ENCODE results near the gene PATJ. TPM values are rescaled to one million over a fixed set of nuclear protein-coding genes. Genes with fewer than 3 reads are reported as not detected.
"Not testable (repeated sequence)": the region's sequence is repeated elsewhere in the genome, so short reads cannot be mapped to it uniquely, and the experiment has no call there.

Gene PATJ
- total RNA-seq, 2 experiments from 2014 or later: 14.8 to 16.4 TPM

DNA sequence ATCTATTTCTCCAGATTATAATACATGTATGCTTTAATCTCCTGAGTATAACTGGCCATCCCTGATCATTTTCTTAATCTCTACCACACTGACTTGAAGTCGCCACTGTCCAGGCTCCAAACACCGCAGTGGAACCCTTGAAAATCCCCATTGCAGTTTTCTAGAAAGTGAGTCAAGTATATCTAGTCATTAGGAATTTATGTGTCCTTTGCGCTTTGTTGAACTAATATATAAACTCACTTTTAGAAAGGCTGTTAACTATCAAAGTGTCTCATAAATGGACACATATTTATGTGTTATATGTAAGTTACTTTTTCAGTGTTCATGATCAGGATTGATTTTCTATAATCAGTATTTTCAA is 211.5 kb downstream of the PATJ start:
- Mint-ChIP-seq H3K9me3 (no peaks in the 10 kb centered on the region), H3K27me3 (no peaks in the 10 kb centered on the region), H3K36me3 (ENCODE audit: low read depth) (no peaks in the 10 kb centered on the region), H3K4me1 (no peaks in the 10 kb centered on the region), H3K4me3 (no peak overlapping the region), H3K27ac (no peak overlapping the region)
- CTCF ChIA-PET: no interaction called here
- DNase-seq: no peak
- POLR2A ChIA-PET: no interaction called here

DNA sequence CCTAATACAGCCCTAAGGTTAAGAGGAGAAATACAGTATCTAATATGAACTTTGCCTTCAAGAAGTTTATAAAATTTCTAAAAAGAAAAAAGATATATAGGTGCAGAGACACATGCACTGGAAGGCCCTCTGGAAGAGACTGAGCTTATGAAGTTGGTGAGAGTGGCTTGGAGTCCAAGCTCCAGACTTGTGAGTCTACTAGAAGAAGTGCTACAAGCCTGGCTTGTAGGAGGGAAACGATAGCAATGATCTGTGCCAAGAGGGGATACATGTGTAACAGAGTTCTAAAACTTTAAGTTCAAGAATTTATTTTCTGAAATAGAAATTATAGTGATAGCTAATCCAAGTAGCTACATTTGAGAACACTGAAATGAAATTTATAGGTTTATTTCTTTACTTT is 213.0 kb downstream of the PATJ start:
- Mint-ChIP-seq H3K27ac (no peak overlapping the region), H3K36me3 (ENCODE audit: low read depth) (no peaks in the 10 kb centered on the region), H3K4me1 (no peaks in the 10 kb centered on the region), H3K27me3 (no peaks in the 10 kb centered on the region), H3K9me3 (no peaks in the 10 kb centered on the region), H3K4me3 (no peak overlapping the region)
- ChIA-PET CTCF (no interaction called here), POLR2A (no interaction called here)
- DNase-seq: no peak

DNA sequence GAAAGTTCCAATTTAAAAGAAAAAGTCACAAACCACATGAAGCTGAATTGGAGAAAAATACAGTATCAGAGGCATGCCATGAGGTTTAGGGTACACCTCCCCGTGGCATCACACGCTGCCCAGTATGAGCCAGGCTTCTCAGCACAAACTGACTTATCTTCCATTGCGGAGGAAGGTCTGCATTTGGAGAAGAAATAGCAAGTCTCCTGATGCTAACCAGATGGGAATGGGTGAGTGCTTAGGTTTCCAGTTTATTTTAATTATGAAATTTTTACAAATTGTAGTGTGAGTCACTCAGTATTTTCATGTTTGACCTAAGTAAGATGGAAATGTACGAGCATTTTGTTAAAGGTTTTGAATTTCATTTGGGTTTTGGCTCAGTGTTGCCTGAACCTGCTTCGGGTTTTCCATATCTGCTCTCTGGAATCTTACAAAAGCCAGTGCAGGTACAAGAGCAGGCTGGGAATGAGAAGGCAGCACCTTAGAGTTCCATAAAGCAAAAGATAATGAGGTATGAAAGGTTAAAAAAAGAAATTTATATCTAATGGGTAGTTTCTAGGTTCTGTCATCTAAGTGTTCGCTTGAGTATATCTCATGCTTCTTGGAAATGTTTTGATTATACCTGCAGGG is 213.9 kb downstream of the PATJ start:
- no peak overlapping the region for H3K4me3 Mint-ChIP-seq
- ChIA-PET CTCF (no interaction called here), POLR2A (no interaction called here)
- H3K27me3 Mint-ChIP-seq: no peaks in the 10 kb centered on the region
- H3K4me1 Mint-ChIP-seq: no peaks in the 10 kb centered on the region
- H3K36me3 Mint-ChIP-seq (ENCODE audit: low read depth): no peaks in the 10 kb centered on the region
- DNase-seq: no peak
- H3K27ac Mint-ChIP-seq: no peak overlapping the region
- no peaks in the 10 kb centered on the region for H3K9me3 Mint-ChIP-seq

DNA sequence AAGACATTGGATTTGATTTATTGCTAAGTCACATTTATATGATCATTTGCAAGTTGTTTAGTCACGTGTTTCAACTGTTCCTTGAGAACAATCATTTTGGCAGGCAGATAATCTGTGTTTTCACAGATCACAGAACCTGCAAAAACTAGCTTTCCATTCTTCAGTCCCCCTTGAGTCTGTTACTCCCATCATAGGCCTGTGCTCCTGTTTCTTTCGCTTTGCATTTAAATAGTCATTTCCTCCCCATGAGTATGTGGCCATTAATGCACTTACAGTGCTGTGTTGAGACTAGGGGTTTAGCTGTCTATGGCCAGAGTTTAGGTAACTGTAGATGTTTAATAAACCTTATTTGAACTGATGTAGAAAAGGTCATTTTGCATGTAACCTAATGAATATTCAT is 214.5 kb downstream of the PATJ start:
- ChIA-PET POLR2A (no interaction called here), CTCF (no interaction called here)
- H3K9me3 Mint-ChIP-seq: no peaks in the 10 kb centered on the region
- H3K27me3 Mint-ChIP-seq: no peaks in the 10 kb centered on the region
- DNase-seq: no peak
- no peaks in the 10 kb centered on the region for H3K4me1 Mint-ChIP-seq
- H3K27ac Mint-ChIP-seq: no peak overlapping the region
- no peak overlapping the region for H3K4me3 Mint-ChIP-seq
- no peaks in the 10 kb centered on the region for H3K36me3 Mint-ChIP-seq (ENCODE audit: low read depth)

DNA sequence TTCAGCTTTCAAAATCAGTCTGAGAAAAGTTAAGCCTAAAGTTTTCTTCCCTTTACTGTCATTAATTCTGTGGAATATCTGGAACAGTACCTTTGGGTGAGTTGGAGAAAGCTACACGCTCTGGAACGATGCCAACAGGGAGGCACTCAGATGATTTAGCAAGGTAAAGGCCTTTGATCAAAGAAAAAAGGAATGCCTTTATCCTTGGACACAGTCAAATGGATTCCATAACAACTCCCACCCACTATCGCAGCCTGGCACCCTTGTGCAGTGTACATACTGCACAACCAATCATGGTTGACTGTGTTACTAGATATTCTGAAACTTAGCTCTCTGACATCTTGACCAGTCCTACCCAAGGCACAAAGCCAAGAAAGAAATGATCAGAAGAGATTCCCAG is 218.7 kb downstream of the PATJ start:
- Mint-ChIP-seq H3K4me3 (no peak overlapping the region), H3K36me3 (ENCODE audit: low read depth) (no peaks in the 10 kb centered on the region), H3K27ac (no peak overlapping the region), H3K4me1 (no peaks in the 10 kb centered on the region), H3K27me3 (no peaks in the 10 kb centered on the region), H3K9me3 (no peaks in the 10 kb centered on the region)
- POLR2A ChIA-PET: no interaction called here
- CTCF ChIA-PET: no interaction called here
- DNase-seq: no peak

DNA sequence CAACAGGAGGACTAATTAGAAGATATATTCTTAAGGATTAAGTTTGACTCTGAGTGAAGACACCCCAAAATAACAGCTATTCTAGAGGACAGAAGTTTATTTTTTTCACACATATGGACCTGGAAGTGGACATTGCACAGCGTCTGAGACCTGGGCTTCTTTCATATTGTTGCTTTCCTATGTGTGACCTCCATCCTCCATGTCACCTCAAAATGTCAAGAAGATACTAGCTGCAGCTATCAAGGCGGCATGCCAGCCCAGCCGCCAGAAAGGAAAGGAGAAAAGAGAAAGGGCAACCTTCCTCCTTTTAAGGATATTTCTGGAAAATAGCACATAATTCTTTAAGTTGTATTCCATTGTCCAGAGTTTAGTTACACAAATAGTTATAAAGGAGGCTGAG is 220.4 kb downstream of the PATJ start:
- Mint-ChIP-seq H3K4me1 (no peaks in the 10 kb centered on the region), H3K27ac (no peak overlapping the region), H3K36me3 (ENCODE audit: low read depth) (no peaks in the 10 kb centered on the region), H3K9me3 (no peaks in the 10 kb centered on the region), H3K27me3 (no peaks in the 10 kb centered on the region), H3K4me3 (no peak overlapping the region)
- DNase-seq: no peak
- CTCF ChIA-PET: no interaction called here
- POLR2A ChIA-PET: no interaction called here

DNA sequence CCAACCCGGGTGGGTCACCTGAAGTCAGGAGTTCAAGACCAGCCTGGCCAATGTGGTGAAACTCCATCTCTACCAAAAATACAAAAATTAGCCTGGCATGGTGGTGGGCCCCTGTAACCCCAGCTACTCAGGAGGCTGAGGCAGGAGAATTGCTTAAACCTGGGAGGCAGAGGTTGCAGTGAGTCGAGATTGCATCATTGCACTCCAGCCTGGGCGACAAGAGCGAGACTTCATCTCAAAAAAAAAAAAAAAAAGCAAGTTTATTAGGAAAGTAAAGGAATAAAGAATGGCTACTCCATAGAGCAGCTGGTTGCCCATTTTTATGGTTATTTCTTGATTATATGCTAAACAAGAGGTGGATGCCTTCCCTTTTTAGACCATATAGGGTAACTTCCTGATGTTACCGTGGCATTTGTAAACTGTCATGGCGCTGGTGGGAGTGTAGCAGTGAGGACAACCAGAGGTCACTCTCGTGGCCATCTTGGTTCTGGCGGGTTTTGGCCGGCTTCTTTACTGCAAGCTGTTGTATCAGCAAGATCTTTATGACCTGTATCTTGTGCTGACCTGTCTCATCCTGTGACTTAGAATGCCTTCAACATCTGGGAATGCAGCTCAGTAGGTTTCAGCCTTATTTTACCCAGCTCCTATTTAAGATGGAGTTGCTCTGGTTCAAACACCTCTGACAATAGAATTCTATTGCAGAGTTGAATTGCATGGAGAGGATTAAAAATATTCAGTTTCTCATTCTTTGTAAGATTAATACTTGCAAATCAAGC is 224.4 kb downstream of the PATJ start:
- POLR2A ChIA-PET; DNase-seq; H3K27me3 Mint-ChIP-seq; H3K36me3 Mint-ChIP-seq (ENCODE audit: low read depth); H3K9me3 Mint-ChIP-seq; H3K4me3 Mint-ChIP-seq; H3K27ac Mint-ChIP-seq; H3K4me1 Mint-ChIP-seq: not testable (repeated sequence)
- CTCF ChIA-PET: interaction anchor here (1.4 kb wide), 1 partner anchor 78 kb away, joined by 3 read pairs; no protein-coding TSS in a partner anchor

DNA sequence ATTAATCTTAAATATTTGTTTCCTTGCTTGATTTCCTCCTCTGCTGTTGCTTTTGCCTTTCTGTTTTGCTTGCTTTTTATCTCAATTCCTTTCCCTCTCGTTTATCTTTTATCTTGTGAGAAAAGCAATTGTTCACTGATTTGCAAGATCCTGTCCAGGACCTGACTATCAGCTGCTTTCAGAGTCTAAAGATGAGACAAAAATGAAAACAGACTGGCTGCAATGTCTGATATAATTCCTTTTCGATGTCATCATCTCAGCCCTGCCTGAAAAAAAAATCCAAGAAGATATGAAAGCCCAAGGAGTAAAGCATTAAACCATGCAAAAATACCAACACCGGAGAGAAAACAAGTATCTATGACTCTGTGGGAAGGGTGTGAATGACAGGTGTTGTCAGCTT is 225.5 kb downstream of the PATJ start:
- Mint-ChIP-seq H3K27ac (no peak overlapping the region), H3K9me3 (peaks cover 3% of the 10 kb centered on the region), H3K27me3 (no peaks in the 10 kb centered on the region), H3K36me3 (ENCODE audit: low read depth) (no peaks in the 10 kb centered on the region), H3K4me3 (no peak overlapping the region), H3K4me1 (no peaks in the 10 kb centered on the region)
- DNase-seq: no peak
- CTCF ChIA-PET: no interaction called here
- POLR2A ChIA-PET: no interaction called here

DNA sequence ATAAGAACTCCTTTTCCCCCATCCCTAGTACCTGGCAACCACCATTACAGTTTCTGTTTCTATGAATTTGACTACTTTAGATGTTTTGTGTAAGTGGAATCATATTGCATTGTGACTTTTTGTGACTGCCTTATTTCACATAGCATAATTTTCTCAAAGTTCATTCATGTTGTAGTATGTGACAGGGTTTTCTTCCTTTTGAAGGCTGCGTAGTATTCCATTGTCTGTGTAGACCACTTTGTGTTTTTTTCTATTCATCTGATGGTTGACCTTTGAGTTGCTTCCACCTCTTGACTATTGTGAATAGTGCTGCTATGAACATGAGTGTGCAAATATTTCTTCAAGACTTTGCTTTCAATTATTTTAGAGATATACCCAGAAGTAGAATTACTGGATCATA is 226.6 kb downstream of the PATJ start:
- no peak overlapping the region for H3K27ac Mint-ChIP-seq
- H3K4me1 Mint-ChIP-seq: no peaks in the 10 kb centered on the region
- DNase-seq: no peak
- H3K9me3 Mint-ChIP-seq: peaks cover 3% of the 10 kb centered on the region
- POLR2A ChIA-PET: no interaction called here
- no peaks in the 10 kb centered on the region for H3K36me3 Mint-ChIP-seq (ENCODE audit: low read depth)
- CTCF ChIA-PET: no interaction called here
- no peaks in the 10 kb centered on the region for H3K27me3 Mint-ChIP-seq
- H3K4me3 Mint-ChIP-seq: no peak overlapping the region

DNA sequence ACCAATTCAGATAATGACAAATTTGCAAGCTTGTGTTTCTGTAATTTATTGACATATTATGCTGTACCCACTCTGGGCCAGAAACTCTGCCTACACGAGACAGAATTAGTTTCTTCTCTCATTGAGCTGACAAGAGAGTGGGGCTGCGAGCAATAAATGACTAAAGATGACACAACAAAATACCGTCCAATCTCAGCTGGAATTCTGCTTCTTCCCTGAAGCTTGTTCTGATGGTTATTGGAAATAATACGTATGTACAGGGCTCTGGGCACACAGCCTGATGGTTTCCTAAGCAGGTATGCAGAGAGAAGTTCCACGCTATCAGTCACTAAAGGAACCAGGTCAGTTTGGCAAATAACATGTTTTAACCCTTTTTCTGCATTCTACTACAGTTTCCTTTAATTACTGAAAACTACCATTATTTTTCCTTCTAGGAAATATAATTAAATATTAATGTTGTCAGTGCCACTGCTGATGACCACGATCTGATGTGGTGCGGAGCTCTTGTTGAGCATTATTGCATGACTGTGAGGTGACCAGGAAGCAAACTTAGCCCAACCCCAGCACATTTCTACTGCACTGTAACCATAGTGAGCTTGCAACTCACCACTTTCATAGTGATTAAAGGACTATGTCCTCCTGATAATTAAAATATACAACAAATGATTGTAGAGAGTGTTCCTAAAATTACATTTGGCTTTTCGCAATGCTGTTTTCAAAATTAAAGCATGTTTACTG is 231.0 kb downstream of the PATJ start:
- CTCF ChIA-PET: no interaction called here
- POLR2A ChIA-PET: no interaction called here
- no peaks in the 10 kb centered on the region for H3K4me1 Mint-ChIP-seq
- H3K9me3 Mint-ChIP-seq: peaks cover 3% of the 10 kb centered on the region
- H3K27me3 Mint-ChIP-seq: no peaks in the 10 kb centered on the region
- H3K36me3 Mint-ChIP-seq (ENCODE audit: low read depth): no peaks in the 10 kb centered on the region
- no peak overlapping the region for H3K4me3 Mint-ChIP-seq
- no peak for DNase-seq
- H3K27ac Mint-ChIP-seq: no peak overlapping the region

DNA sequence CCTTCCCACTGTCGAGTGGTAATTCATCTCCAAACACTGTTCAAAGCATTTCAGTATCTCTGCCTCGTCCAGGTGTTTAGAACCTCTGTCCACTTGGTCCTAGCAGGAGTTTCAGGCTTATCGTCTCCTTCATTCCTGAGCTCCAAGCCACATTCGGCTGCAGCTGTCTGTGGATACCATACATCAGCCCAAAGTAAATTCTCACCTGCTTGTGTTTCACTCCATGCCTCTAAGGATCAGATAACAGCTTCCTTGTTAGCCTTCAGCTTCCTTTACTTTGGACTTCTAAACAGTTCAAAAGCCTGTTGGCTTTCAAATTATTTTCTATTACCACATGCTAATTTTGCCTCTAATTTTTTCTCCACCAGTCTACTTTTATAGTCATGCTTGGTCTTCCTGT is 233.4 kb downstream of the PATJ start:
- ChIA-PET POLR2A (no interaction called here), CTCF (no interaction called here)
- H3K36me3 Mint-ChIP-seq (ENCODE audit: low read depth): no peaks in the 10 kb centered on the region
- H3K4me1 Mint-ChIP-seq: no peaks in the 10 kb centered on the region
- no peaks in the 10 kb centered on the region for H3K27me3 Mint-ChIP-seq
- no peak for DNase-seq
- no peak overlapping the region for H3K27ac Mint-ChIP-seq
- H3K9me3 Mint-ChIP-seq: no peaks in the 10 kb centered on the region
- H3K4me3 Mint-ChIP-seq: no peak overlapping the region

DNA sequence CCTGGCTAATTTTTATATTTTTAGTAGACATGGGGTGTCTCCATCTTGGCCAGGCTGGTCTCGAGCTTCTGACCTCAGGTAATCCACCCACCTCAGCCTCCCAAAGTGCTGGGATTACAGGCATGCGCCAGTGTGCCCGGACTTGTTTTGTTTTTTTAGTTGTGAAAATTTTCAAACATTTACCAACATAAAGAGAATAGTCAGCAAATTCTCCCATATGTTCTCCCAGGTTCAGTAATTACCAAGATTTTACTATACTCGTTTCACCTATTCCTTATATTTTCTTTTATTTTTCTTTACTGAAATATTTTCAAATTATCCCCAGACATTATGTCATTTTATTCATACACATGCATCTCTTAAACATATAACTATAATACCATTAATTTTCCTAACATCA is 234.3 kb downstream of the PATJ start:
- no peak overlapping the region for H3K27ac Mint-ChIP-seq
- no peak for DNase-seq
- no peaks in the 10 kb centered on the region for H3K27me3 Mint-ChIP-seq
- POLR2A ChIA-PET: no interaction called here
- H3K36me3 Mint-ChIP-seq (ENCODE audit: low read depth): no peaks in the 10 kb centered on the region
- no peaks in the 10 kb centered on the region for H3K9me3 Mint-ChIP-seq
- CTCF ChIA-PET: no interaction called here
- H3K4me3 Mint-ChIP-seq: no peak overlapping the region
- no peaks in the 10 kb centered on the region for H3K4me1 Mint-ChIP-seq

DNA sequence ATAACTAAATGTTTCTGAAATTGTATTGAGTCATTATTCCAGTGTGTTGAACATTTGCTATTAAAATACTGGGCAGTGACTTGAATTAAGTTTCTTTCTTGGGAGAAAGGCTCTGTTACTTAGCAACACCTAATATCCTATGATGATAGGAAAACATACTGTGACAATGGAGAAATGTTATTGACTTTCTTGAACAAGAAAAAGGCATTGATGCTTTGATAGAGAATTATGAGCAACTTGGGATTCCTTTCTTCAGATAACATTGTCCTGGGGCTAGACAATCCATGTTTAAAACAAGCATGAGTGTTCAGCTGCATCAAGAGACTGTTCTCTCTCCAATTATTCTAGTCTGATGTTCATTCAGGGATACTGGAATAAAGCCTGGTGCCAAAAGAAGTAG is 236.5 kb downstream of the PATJ start:
- Mint-ChIP-seq H3K9me3 (no peaks in the 10 kb centered on the region), H3K4me1 (no peaks in the 10 kb centered on the region), H3K4me3 (no peak overlapping the region), H3K27ac (no peak overlapping the region), H3K27me3 (no peaks in the 10 kb centered on the region), H3K36me3 (ENCODE audit: low read depth) (no peaks in the 10 kb centered on the region)
- ChIA-PET CTCF (no interaction called here), POLR2A (no interaction called here)
- DNase-seq: no peak

DNA sequence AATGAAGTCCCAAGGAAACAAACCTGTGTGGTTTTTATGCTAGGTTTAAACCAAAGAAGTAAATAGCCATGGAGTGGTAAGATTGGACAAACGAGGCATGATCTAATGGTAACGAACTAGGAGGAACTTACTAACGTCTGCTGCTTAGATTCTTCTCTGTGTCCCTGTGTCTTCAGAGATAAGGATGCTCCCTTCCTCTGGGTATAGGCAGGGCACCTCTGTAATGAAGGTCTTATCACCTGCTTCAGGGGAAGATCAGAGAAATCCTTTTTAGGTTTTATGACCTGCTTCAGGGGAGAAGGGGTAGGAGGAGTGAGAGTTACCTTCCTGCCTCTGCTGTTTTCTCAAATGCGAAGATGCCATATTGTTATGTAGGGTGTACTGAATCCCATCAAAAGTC is 237.4 kb downstream of the PATJ start:
- CTCF ChIA-PET: interaction anchor here (0.6 kb wide), 1 partner anchor 625 kb away, joined by 3 read pairs; no protein-coding TSS in a partner anchor
- Mint-ChIP-seq H3K9me3 (no peaks in the 10 kb centered on the region), H3K27ac (no peak overlapping the region)

More for the DNA sequence above, 237.4 kb downstream of the PATJ start:
- Mint-ChIP-seq H3K36me3 (ENCODE audit: low read depth) (no peaks in the 10 kb centered on the region), H3K4me3 (no peak overlapping the region), H3K27me3 (no peaks in the 10 kb centered on the region), H3K4me1 (no peaks in the 10 kb centered on the region)
- POLR2A ChIA-PET: no interaction called here
- DNase-seq: no peak
